Right lobe of liver (tissue), 4 donors: ENCODE data around the gene GPR161.

ENCODE experiments used
- CTCF ChIP-seq, 4 donors: fragments of 200-600 bp in 3 of 4; fragments of 450-650 bp in 1 of 4; IDR thresholded peaks; one replicate each; pipeline versions ENCODE4 v1.5.1 to v1.8.0; 2016 to 2022; ENCODE audit warnings: antibody characterized with exemption in 4 of 4, mild to moderate bottlenecking in 2 of 4
- POLR2A ChIP-seq: fragments of 450-650 bp; IDR thresholded peaks from one replicate; pipeline ENCODE4 v1.6.1; 2017; ENCODE audit warnings: antibody characterized with exemption, mild to moderate bottlenecking
- donor health status: DM: no; HTN: no; CAD: no.
- donor health status: DM: no; HTN: no; CAD: no.
- donor health status: DM: no; HTN: yes; CAD: no.

DNA sequence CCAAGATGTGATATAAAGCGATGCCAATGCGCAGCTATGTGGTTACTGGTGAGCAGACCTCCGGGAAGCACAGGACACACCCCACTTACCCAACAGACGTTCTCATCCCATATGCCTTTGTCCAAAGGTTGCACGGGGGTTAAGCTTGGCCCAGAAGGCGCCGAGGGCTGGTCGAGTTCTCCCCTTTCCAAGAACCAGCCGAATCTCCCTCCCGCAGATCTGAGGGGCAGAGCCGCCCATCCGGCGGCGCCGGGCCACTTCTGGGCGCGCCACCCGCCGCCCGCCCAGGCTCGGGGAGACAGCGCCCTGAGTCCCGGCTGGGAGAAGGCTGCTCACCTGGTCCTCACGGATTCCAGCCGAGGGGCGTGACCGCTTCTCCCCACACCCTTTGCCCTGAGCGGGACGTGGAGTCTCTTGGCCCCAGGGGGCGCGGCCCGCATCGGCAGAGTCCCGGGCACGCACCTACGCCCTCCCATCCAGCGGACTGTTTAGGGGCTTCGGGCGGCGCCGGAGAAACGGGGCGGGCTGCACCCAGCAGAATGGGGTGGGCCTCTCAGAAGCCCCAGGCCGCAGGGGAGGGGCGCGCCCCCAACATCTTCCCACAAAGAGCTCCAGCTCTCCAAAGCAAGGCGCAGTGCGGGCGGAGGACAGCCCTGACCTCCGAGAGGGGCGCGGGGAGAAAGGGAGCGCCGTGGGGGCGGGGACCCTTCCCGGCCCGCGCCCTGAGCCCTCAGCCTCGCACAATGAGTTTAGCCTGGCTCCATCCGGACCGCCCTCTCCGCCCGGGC is 615 bp downstream of the GPR161 start:
- no peak for TF ChIP-seq CTCF (IDR thresholded peaks at IDR 0.05)
- no peak for TF ChIP-seq POLR2A
